K562 (cell line): Measurements from ENCODE around the gene ACP5. TPM values are rescaled to one million over a fixed set of nuclear protein-coding genes. Genes with fewer than 3 reads are reported as not detected.

ENCODE experiments used
- ATAC-seq: fragments of 200-7000 bp; cut with Tn5 transposase; 3 replicates; pipeline ENCODE4 v1.9.1; 2020; ENCODE audit warnings: moderate library complexity
- BruUV-seq: library from RNA; stranded (reverse); fragments of 400-500 nt; replicated peaks from 2 replicates; lab custom pipeline; 2021; lab: Mats Ljungman, UMichigan
- CTCF ChIA-PET: fragments of 300-600 bp; formaldehyde crosslinking; extraction: SDS; loops from one replicate; lab custom pipeline; 2021; ENCODE audit warnings: low intra/inter-chr PET ratio; lab: Yijun Ruan, JAX
- POLR2A ChIA-PET: fragments of 300-600, 350-650 bp; sonication (Branson Sonifier 250); formaldehyde crosslinking; extraction: SDS; loops from one replicate; lab custom pipeline; 2021; ENCODE audit warnings: antibody characterized with exemption, inconsistent platforms; lab: Yijun Ruan, JAX
- DNase-seq, 4 experiments: peaks; one replicate each; pipeline versions ENCODE4 v3.0.0 to v3.0.0-alpha.2; 2011 to 2018; ENCODE audit warnings: low spot score in 3 of 4, mixed read lengths in 3 of 4; ENCODE audit errors: extremely low read depth in 1 of 4
- FAIRE-seq: peaks from 2 replicates; lab custom pipeline; 2011; peaks lifted over from hg19 to GRCh38; lab: Jason Lieb, UNC
- H2AFZ ChIP-seq: 2 replicates; pipeline ENCODE4 v1.6.0; 2011; ENCODE audit warnings: low read depth, low read length, control low read depth, inconsistent platforms
- H3K27ac ChIP-seq: fragments of 200-600 bp; 3 replicates; pipeline ENCODE4 v1.8.0; 2011; ENCODE audit warnings: low read depth, mild to moderate bottlenecking, control low read depth, inconsistent platforms, low read length, moderate library complexity, mixed read lengths; ENCODE audit errors: extremely low read depth
- H3K27me3 ChIP-seq, 2 experiments: fragments of 300-600 bp in 1 of 2; 2 replicates in 1 of 2; 3 replicates in 1 of 2; pipeline versions ENCODE4 v1.6.0 to v1.8.0; 2011; ENCODE audit warnings: inconsistent platforms in 2 of 2, low read length in 2 of 2, mild to moderate bottlenecking in 1 of 2, mixed read lengths in 1 of 2, moderate library complexity in 1 of 2; ENCODE audit not compliant: control insufficient read depth in 2 of 2, insufficient read depth in 2 of 2
- H3K36me3 ChIP-seq: fragments of 300-600 bp; 3 replicates; pipeline ENCODE4 v1.8.0; 2011; ENCODE audit warnings: mild to moderate bottlenecking, low read length, inconsistent platforms; ENCODE audit not compliant: control insufficient read depth, insufficient read depth
- H3K4me1 ChIP-seq, 2 experiments: fragments of 200-600 bp in 1 of 2; replicated peaks in 1 of 2; 2 replicates in 1 of 2; 3 replicates in 1 of 2; pipeline versions ENCODE4 v1.5.1 to v1.8.0; 2011; ENCODE audit warnings: inconsistent platforms in 2 of 2, low read length in 2 of 2, mild to moderate bottlenecking in 1 of 2, mixed read lengths in 1 of 2, moderate library complexity in 1 of 2; ENCODE audit not compliant: control insufficient read depth in 2 of 2, insufficient read depth in 2 of 2
- H3K4me2 ChIP-seq: 2 replicates; pipeline ENCODE4 v1.6.1; 2011; ENCODE audit warnings: low read length, control low read depth, inconsistent platforms, mixed read lengths; ENCODE audit not compliant: insufficient read depth
- H3K4me3 ChIP-seq: fragments of 200-600 bp; sonication (generic), shearing (Covaris generic); 2 replicates; pipeline ENCODE4 v1.5.1; 2016; ENCODE audit warnings: control low read depth, inconsistent platforms
- H3K79me2 ChIP-seq: fragments of 200-600 bp; 3 replicates; pipeline ENCODE4 v1.8.0; 2011; ENCODE audit warnings: low read length, inconsistent platforms; ENCODE audit not compliant: control insufficient read depth, insufficient read depth
- H3K9ac ChIP-seq, 2 experiments: 2 replicates each; pipeline versions ENCODE4 v1.6.0 to v1.6.1; 2011; ENCODE audit warnings: low read depth in 2 of 2, low read length in 2 of 2, control low read depth in 1 of 2, inconsistent platforms in 1 of 2, mild to moderate bottlenecking in 1 of 2, mixed read lengths in 1 of 2; ENCODE audit not compliant: insufficient read depth in 1 of 2
- H3K9me1 ChIP-seq: one replicate; pipeline ENCODE4 v1.6.0; 2011; ENCODE audit warnings: inconsistent platforms, mild to moderate bottlenecking, low read length, moderate library complexity; ENCODE audit not compliant: control insufficient read depth, insufficient read depth
- H3K9me3 ChIP-seq: replicated peaks from 2 replicates; pipeline ENCODE4 v1.5.1; 2011; ENCODE audit warnings: low read depth, low read length, inconsistent platforms; ENCODE audit not compliant: control insufficient read depth, insufficient read depth
- H4K20me1 ChIP-seq: replicated peaks from 2 replicates; pipeline ENCODE4 v1.6.1; 2011; ENCODE audit warnings: low read length, inconsistent platforms, mixed read lengths; ENCODE audit not compliant: control insufficient read depth, insufficient read depth
- ADNP ChIP-seq: fragments of 200-800 bp; sonication (Bioruptor generic); IDR thresholded peaks from 2 replicates; pipeline ENCODE4 v1.6.1; 2016; ENCODE audit warnings: missing genetic modification characterization, missing compliant biosample characterization
- BCOR ChIP-seq: fragments of 450-650 bp; IDR thresholded peaks from 2 replicates; pipeline ENCODE4 v1.6.1; 2016
- BRD4 ChIP-seq: fragments of 200-600 bp; sonication (generic); IDR thresholded peaks from 2 replicates; pipeline ENCODE4 v1.6.1; 2017; ENCODE audit warnings: inconsistent platforms
- CBX1 ChIP-seq: sonication (generic); IDR thresholded peaks from 2 replicates; pipeline ENCODE4 v1.6.1; 2016; ENCODE audit warnings: antibody characterized with exemption, low read depth, mild to moderate bottlenecking
- CHD4 ChIP-seq: fragments of 200-600 bp; sonication (generic); IDR thresholded peaks from 3 replicates; pipeline ENCODE4 v1.6.1; 2012; ENCODE audit warnings: low read depth, mild to moderate bottlenecking, mixed read lengths, low read length, inconsistent platforms; ENCODE audit not compliant: insufficient read depth, insufficient replicate concordance, poor library complexity, severe bottlenecking
- CREBBP ChIP-seq: IDR thresholded peaks from one replicate; pipeline ENCODE4 v1.6.1; 2012; ENCODE audit warnings: low read depth, mild to moderate bottlenecking, control low read depth, inconsistent platforms, low read length
- CREM ChIP-seq: IDR thresholded peaks from 2 replicates; pipeline ENCODE4 v1.6.1; 2014; ENCODE audit warnings: antibody characterized with exemption, low read depth
- FOXP1 ChIP-seq: sonication (generic); formaldehyde crosslinking; IDR thresholded peaks from 2 replicates; pipeline ENCODE4 v1.8.0; 2022; ENCODE audit warnings: mild to moderate bottlenecking, missing genetic modification reagents
- GABPB2 ChIP-seq: fragments of 250-450 bp; sonication (Bioruptor Pico); conservative IDR thresholded peaks from 2 replicates; pipeline ENCODE4 v1.5.1; 2021; ENCODE audit warnings: mild to moderate bottlenecking
- HDAC1 ChIP-seq, 2 experiments: fragments of 450-650 bp; IDR thresholded peaks; 2 replicates each; pipeline ENCODE4 v1.6.1; 2016 to 2017; ENCODE audit warnings: inconsistent platforms in 1 of 2, mild to moderate bottlenecking in 1 of 2, moderate library complexity in 1 of 2
- KDM1A ChIP-seq, 2 experiments: fragments of 450-650 bp; IDR thresholded peaks; 2 replicates each; pipeline ENCODE4 v1.6.1; 2016; ENCODE audit warnings: mild to moderate bottlenecking in 2 of 2
- MTA3 ChIP-seq: fragments of 450-650 bp; formaldehyde crosslinking; IDR thresholded peaks from 2 replicates; pipeline ENCODE4 v1.6.1; 2017; ENCODE audit warnings: mild to moderate bottlenecking, borderline replicate concordance
- PHF20 ChIP-seq: fragments of 450-650 bp; IDR thresholded peaks from 2 replicates; pipeline ENCODE4 v1.6.1; 2018; ENCODE audit not compliant: partially characterized antibody
- POLR2AphosphoS2 ChIP-seq: IDR thresholded peaks from 2 replicates; pipeline ENCODE4 v1.6.1; 2012; ENCODE audit warnings: low read length, improper control_type of control experiment
- RBM25 ChIP-seq: fragments of 200-400 bp; formaldehyde crosslinking; IDR thresholded peaks from 2 replicates; pipeline ENCODE4 v1.6.1; 2018; ENCODE audit warnings: low read length, low read depth, moderate library complexity; ENCODE audit not compliant: severe bottlenecking
- RCOR1 ChIP-seq, 2 experiments: IDR thresholded peaks; 2 replicates each; pipeline ENCODE4 v1.6.1; 2012; ENCODE audit warnings: low read depth in 2 of 2, low read length in 2 of 2, borderline replicate concordance in 1 of 2, improper control_type of control experiment in 1 of 2
- YY1 ChIP-seq, 3 experiments: IDR thresholded peaks; 2 replicates each; pipeline ENCODE4 v1.6.1; 2011; ENCODE audit warnings: low read length in 2 of 3, mild to moderate bottlenecking in 2 of 3, moderate library complexity in 2 of 3, borderline replicate concordance in 1 of 3, control low read depth in 1 of 3, low read depth in 1 of 3; ENCODE audit not compliant: insufficient read depth in 3 of 3, insufficient replicate concordance in 2 of 3, control insufficient read depth in 1 of 3, insufficient read length in 1 of 3; ENCODE audit errors: extremely low read depth in 1 of 3
- ZNF124 ChIP-seq: sonication (generic); formaldehyde crosslinking; IDR thresholded peaks from 2 replicates; pipeline ENCODE4 v1.8.1; 2022; ENCODE audit warnings: missing genetic modification reagents
- ZNF133 ChIP-seq: fragments of 250-450 bp; sonication (Bioruptor Pico); IDR thresholded peaks from 2 replicates; pipeline ENCODE4 v1.4.0; 2020; ENCODE audit warnings: mild to moderate bottlenecking
- ZNF165 ChIP-seq: fragments of 250-450 bp; sonication (Bioruptor Pico); IDR thresholded peaks from 2 replicates; pipeline ENCODE4 v1.4.0; 2020; ENCODE audit warnings: borderline replicate concordance
- ZNF584 ChIP-seq: fragments of 200-800 bp; sonication (Bioruptor generic); IDR thresholded peaks from 2 replicates; pipeline ENCODE4 v1.6.1; 2016; ENCODE audit warnings: low read depth, mild to moderate bottlenecking, missing genetic modification characterization, missing compliant biosample characterization
- ZNF707 ChIP-seq: fragments of 250-450 bp; sonication (Bioruptor Pico); conservative IDR thresholded peaks from 2 replicates; pipeline ENCODE4 v1.8.0; 2022; ENCODE audit warnings: inconsistent platforms, mild to moderate bottlenecking, moderate library complexity
- WGBS: fragments of 100-300 bp; shearing (Covaris generic); methylation state at CpG from one replicate; pipeline ENCODE4 v1.1.6; 2016; ENCODE audit warnings: low coverage, mixed read lengths; ENCODE audit not compliant: insufficient coverage; ENCODE audit errors: missing lambda C conversion rate; 5-methylcytosine and 5-hydroxymethylcytosine counted together
- in situ Hi-C: fragments of 300-500 bp; cut with MboI; formaldehyde crosslinking; loops from 4 replicates; pipeline ENCODE4 v1.15.0; 2018; ENCODE audit warnings: inconsistent platforms, mixed read lengths
- intact Hi-C: fragments of 100-400 bp; cut with micrococcal nuclease; formaldehyde crosslinking; loops from 2 replicates; pipeline ENCODE4 v1.14.2; 2022
- polyA plus RNA-seq, 8 experiments: library from polyadenylated mRNA; depleted of rRNA in 4 of 8; stranded (reverse) in 5 of 8; unstranded in 3 of 8; fragments of >200 nt; fragmentation: Nextera tagmentation in 2 of 8; fragmentation: Illumina TruSeq in 1 of 8; extraction: Ambion mirVana in 2 of 8; extraction: Trizol in 1 of 8; gene quantifications; 2 replicates each; pipeline versions ENCODE4 v1.2.1 to v1.2.3, GENCODE V29; 2011 to 2014; ENCODE audit warnings: inconsistent platforms in 1 of 8, missing spikeins in 1 of 8
- total RNA-seq, 7 experiments: library from RNA; depleted of rRNA in 6 of 7; stranded (reverse); fragments of >200 nt in 6 of 7; fragmentation: Illumina TruSeq in 2 of 7; extraction: Trizol in 2 of 7; gene quantifications; 2 replicates each; pipeline versions ENCODE4 v1.2.1 to v1.2.3, GENCODE V29; 2011 to 2021; ENCODE audit warnings: low replicate concordance in 1 of 7

The ACP5 gene
- total and polyA plus RNA-seq, 9 of the 15 experiments (the other 6 are each of a cell fraction or from before 2014, with no cell fraction given): 0.06 to 1.1 (median 0.31) TPM; not detected in 1

GRCh38 chr19:11541238-11541637, 36.2 kb downstream of the ACP5 start (continued):
- TF ChIP-seq CHD4 (peak; percentile 76), PHF20 (peak; percentile 64), RBM25 (peak; percentile 97), RCOR1 (IDR thresholded peaks at IDR 0.05; ENCODE audit: borderline replicate concordance in 1 of 2, low read depth in 2 of 2, low read length in 2 of 2) (peak; percentile 71 to 76; a peak in 3 of 4 replicates), CREM (no peak), HDAC1 (IDR thresholded peaks at IDR 0.05) (peak; percentile 22 to 31; a peak in 1 of 4 replicates), ZNF133 (CRISPR knock-in tag) (no peak), BCOR (peak; percentile 99), ADNP (peak; percentile 93), CBX1 (peak; percentile 72; the same call in 1 of the 2 replicates), KDM1A (IDR thresholded peaks at IDR 0.05) (peak; percentile 91 to 94), ZNF707 (no peak), GABPB2 (CRISPR knock-in tag) (no peak), ZNF124 (CRISPR knock-in tag) (no peak)

GRCh38 chr19:11540645-11541044, 36.8 kb downstream of the ACP5 start:
- no peaks in the 10 kb centered on the region for H3K36me3 ChIP-seq
- 73% methylated on average over 2 of the region's 5 CpGs for WGBS
- no peaks in the 10 kb centered on the region for H3K9me1 ChIP-seq
- H3K27ac ChIP-seq: no peak overlapping the region
- in situ Hi-C loops: no loop called here
- intact Hi-C loops: no loop called here
- no peaks in the 10 kb centered on the region for H3K9me3 ChIP-seq
- peak overlapping the region in 1 of 2 experiments; percentile 88; a peak in 2 of 4 replicates for H3K9ac ChIP-seq
- FAIRE-seq: no peak
- no peaks in the 10 kb centered on the region for H3K79me2 ChIP-seq
- POLR2A ChIA-PET: interaction anchor here (0.6 kb wide), 1 partner anchor 628 kb away, joined by 4 read pairs; no protein-coding TSS in a partner anchor
- H3K27me3 ChIP-seq: no peaks in the 10 kb centered on the region
- CTCF ChIA-PET: no interaction called here
- H3K4me3 ChIP-seq: no peak overlapping the region
- H3K4me2 ChIP-seq: no peak overlapping the region
- no peak for ATAC-seq
- no peak for TF ChIP-seq MTA3
- TF ChIP-seq FOXP1 (CRISPR knock-in tag): no peak
- no peak for TF ChIP-seq CREBBP
- TF ChIP-seq ZNF165: no peak
- TF ChIP-seq ZNF584 (CRISPR knock-in tag): no peak
- no peak for TF ChIP-seq YY1 (IDR thresholded peaks at IDR 0.05; ENCODE audit: borderline replicate concordance in 1 of 3, control insufficient read depth in 1 of 3, extremely low read depth in 1 of 3, insufficient read depth in 3 of 3, insufficient read length in 1 of 3, insufficient replicate concordance in 2 of 3, low read depth in 1 of 3, low read length in 2 of 3)
- no peak for TF ChIP-seq BRD4
- TF ChIP-seq POLR2AphosphoS2: no peak
- BruUV-seq: no TSS peak
- no peak for DNase-seq
- H3K4me1 ChIP-seq: peaks cover 25 to 40% of the 10 kb centered on the region in 2 experiments; a peak in 4 of 5 replicates
- no peak overlapping the region for H2AFZ ChIP-seq
- H4K20me1 ChIP-seq: no peaks in the 10 kb centered on the region
